Fibroblast of the aortic adventitia (primary cell): ENCODE results near the gene SLC22A2. TPM values are rescaled to one million over a fixed set of nuclear protein-coding genes. Genes with fewer than 3 reads are reported as not detected.

Experiments used
- DNase-seq: peaks from one replicate; pipeline ENCODE4 v3.0.0-alpha.2; 2010; ENCODE audit warnings: low read depth
- H3K4me3 ChIP-seq: 2 replicates; pipeline ENCODE4 v1.5.1; 2011; ENCODE audit warnings: low read depth, mild to moderate bottlenecking, control low read depth, low read length, moderate library complexity
- total RNA-seq: library from RNA; depleted of rRNA; stranded (reverse); fragments of >200 nt; gene quantifications from 2 replicates; pipeline ENCODE4 v1.2.3, GENCODE V29; 2012; ENCODE audit warnings: low replicate concordance
- TF ChIP-seq, protein P1 (sequence below): IDR thresholded peaks from 2 replicates; pipeline ENCODE4 v1.5.1; 2011; ENCODE audit warnings: mild to moderate bottlenecking, low read length, control low read depth, inconsistent platforms; ENCODE audit not compliant: insufficient read depth

SLC22A2 gene
- total RNA-seq, 1 donor = not detected

DNA sequence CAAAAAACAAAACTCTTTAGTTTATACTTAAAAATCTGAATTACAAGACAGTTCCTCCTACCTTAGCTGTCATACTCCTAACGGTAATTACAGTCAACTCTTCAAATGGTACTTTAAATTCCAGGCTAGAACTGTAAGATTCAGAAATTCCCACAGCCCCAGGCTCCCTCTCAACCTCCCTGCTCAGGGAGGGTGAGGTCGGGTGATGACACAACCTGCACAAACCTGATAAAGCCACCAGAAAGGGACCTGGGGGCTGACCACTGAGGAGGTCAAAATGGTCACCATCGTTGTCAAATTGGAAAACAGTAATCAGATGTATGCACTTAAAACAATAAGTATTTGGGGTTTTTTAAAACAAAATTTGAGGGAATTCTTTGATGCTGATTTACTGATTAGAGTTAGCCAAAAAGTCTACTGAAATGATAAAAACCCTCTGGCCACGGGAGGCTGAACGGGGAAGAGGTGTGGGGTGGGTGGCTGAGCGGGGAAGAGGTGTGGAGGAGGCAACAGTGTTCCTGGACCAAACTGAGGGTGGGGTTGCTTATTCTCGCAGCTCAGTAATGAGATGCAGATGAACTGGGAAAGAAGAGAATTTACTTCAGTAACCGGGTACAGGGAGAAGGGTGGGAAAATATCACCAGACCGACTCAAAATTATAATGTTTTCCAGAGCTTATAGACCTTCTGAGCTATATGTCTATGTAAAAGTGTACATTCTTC, 84.7 kb downstream of the SLC22A2 start:
- TF ChIP-seq, protein P1, sequence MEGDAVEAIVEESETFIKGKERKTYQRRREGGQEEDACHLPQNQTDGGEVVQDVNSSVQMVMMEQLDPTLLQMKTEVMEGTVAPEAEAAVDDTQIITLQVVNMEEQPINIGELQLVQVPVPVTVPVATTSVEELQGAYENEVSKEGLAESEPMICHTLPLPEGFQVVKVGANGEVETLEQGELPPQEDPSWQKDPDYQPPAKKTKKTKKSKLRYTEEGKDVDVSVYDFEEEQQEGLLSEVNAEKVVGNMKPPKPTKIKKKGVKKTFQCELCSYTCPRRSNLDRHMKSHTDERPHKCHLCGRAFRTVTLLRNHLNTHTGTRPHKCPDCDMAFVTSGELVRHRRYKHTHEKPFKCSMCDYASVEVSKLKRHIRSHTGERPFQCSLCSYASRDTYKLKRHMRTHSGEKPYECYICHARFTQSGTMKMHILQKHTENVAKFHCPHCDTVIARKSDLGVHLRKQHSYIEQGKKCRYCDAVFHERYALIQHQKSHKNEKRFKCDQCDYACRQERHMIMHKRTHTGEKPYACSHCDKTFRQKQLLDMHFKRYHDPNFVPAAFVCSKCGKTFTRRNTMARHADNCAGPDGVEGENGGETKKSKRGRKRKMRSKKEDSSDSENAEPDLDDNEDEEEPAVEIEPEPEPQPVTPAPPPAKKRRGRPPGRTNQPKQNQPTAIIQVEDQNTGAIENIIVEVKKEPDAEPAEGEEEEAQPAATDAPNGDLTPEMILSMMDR = no peak
- no peak overlapping the region for H3K4me3 ChIP-seq

DNA sequence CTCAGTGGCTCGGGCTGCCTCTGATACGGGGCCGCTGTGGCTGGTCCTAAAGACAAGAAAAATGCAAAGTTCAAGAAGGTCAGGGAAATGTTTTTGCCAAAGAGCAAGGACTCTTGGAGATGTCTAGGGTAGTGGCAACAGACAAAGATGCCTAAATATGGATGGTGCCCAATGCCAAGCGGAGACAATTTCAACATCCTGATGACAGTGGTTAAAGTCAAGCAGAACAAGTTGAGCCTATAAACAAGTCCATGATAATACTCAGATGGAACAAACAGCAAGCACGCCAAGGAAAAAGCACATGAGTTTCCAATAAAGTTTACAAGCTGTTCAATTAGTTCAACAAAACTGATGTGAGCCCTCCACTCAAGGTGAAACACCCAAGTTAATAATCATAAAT, 85.9 kb downstream of the SLC22A2 start:
- TF ChIP-seq, protein P1 = no peak
- no peak overlapping the region for H3K4me3 ChIP-seq
- no peak for DNase-seq

More for the DNA sequence above, 84.7 kb downstream of the SLC22A2 start:
- DNase-seq = no peak

DNA sequence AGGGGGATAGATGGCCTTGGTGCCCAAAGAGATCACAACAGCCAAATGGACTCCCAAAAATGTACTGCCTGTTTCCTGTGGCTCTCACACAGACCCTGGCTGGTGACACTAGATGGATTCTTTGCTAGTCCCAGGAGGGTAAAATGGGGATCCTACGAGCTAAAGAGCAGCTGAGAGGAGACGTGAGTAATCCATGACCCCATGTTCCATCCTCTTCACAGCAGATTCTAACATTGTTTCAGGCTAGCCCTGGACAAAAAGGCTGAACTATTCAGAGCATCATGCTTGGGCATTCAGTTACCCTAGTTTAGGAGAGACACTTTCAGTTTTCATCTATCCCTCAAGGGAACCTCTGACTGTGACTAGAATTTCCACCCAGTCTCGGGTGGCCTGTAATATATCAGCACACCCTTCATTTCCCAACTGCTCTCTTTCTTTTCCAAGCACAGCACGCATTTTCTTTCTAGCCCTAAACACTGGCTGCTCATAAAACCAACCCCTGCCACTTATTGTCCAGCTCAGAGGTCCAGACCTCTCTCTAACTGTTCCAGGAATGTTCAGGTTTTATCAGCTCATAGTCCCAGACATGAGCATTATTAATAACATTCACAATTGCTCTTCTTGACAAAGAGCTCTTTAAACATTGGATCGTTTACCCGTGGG, 88.5 kb downstream of the SLC22A2 start:
- no peak overlapping the region for H3K4me3 ChIP-seq
- no peak for DNase-seq
- TF ChIP-seq, protein P1 = no peak

DNA sequence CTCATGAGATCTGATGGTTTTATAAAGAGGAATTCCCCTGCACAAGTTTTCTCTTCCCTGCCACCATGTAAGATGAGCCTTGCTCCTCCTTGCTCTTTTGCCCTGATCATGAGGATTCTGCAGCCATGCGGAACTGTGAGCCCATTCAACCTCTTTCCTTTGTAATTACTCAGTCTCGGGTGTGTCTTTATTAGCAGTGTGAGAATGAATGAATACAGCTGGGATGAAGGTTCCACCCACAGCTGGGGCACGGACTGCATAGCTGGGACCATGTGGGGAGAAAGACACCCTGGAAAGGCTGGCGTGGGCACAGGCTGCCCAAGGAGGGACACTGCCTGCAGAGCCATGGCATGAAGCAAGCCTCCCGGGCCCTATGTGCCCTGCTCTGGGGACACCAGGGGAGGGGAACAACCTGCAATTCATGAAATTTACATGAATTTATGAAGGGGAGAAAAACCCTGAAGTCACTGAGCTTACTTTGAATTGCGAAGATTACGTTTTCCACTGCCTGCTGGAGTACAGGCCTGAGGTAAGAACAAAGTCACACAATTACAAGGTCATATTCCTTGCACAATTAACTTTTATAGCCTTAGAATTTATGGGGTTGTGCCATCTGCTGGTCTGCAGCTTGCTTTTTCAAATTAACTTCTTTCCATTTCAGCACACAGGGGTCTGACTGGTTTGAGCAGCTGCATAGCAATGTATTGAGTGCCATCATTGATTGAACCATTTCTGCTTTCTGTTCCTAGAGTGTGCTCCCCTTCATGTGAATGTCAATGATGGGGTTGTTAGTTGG, 90.8 kb downstream of the SLC22A2 start:
- DNase-seq = no peak
- no peak overlapping the region for H3K4me3 ChIP-seq
- TF ChIP-seq, protein P1 = no peak

Other genes with a start within 250 kb of the SLC22A2 start
- 0.09 and 5.8 TPM in 2 replicates for gene SLC22A1, start 137.0 kb downstream of the SLC22A2 start, total RNA-seq
- gene SLC22A3, start 89.6 kb upstream of the SLC22A2 start, total RNA-seq = 0.72 and 1.5 TPM in 2 replicates